Prostate gland (tissue), 2 donors: ENCODE data around the gene ESR1. TPM values are rescaled to one million over a fixed set of nuclear protein-coding genes. Genes with fewer than 3 reads are reported as not detected.

ENCODE experiments used
- DNase-seq: peaks from one replicate; pipeline ENCODE4 v3.0.0-alpha.2; 2019; ENCODE audit warnings: low spot score
- H3K27ac ChIP-seq, 2 donors: fragments of 200-600 bp; sonication (generic); 2 replicates each; pipeline ENCODE4 v1.5.1; 2017 to 2019
- H3K27me3 ChIP-seq: fragments of 200-600 bp; sonication (generic); replicated peaks from 2 replicates; pipeline ENCODE4 v1.5.1; 2019; ENCODE audit not compliant: insufficient read depth
- H3K36me3 ChIP-seq, 2 donors: fragments of 200-600 bp; sonication (generic); 1 replicate in 1 of 2; 2 replicates in 1 of 2; pipeline versions ENCODE4 v1.5.1 to v1.8.1; 2017 to 2019
- H3K4me1 ChIP-seq: fragments of 200-600 bp; sonication (generic); replicated peaks from 2 replicates; pipeline ENCODE4 v1.5.1; 2019
- H3K4me3 ChIP-seq, 2 donors: fragments of 200-600 bp; sonication (generic); 2 replicates each; pipeline ENCODE4 v1.5.1; 2017 to 2019
- H3K9me3 ChIP-seq: fragments of 200-600 bp; sonication (generic); 2 replicates; pipeline ENCODE4 v1.5.1; 2017
- POLR2A ChIP-seq: fragments of 450-650 bp; IDR thresholded peaks from one replicate; pipeline ENCODE4 v1.6.1; 2016; ENCODE audit warnings: antibody characterized with exemption, mild to moderate bottlenecking
- POLR2AphosphoS5 ChIP-seq: sonication (generic); formaldehyde crosslinking; IDR thresholded peaks from one replicate; pipeline ENCODE4 v1.6.1; 2017; ENCODE audit warnings: antibody characterized with exemption
- WGBS: methylation state at CpG from one replicate; pipeline ENCODE4 v1.1.5; 2018; 5-methylcytosine and 5-hydroxymethylcytosine counted together
- intact Hi-C: fragments of 100-400 bp; cut with DNase I; formaldehyde crosslinking; loops from one replicate; pipeline ENCODE4 v1.14.2; 2022
- total RNA-seq, 2 donors: library from RNA; depleted of rRNA; stranded (reverse); fragments of >200 nt; gene quantifications; one replicate each; pipeline ENCODE4 v1.1.0, GENCODE V29; 2016
- TF ChIP-seq, protein P1 (sequence below), 4 experiments: fragments of 200-600 bp in 2 of 4; fragments of 450-650 bp in 2 of 4; sonication (generic) in 2 of 4; IDR thresholded peaks; 1 replicate in 3 of 4; 2 replicates in 1 of 4; pipeline ENCODE4 v1.5.1; 2016 to 2019; ENCODE audit warnings: antibody characterized with exemption in 4 of 4, mild to moderate bottlenecking in 2 of 4, moderate library complexity in 2 of 4

The ESR1 gene
- total RNA-seq, 2 donors from 2014 or later: 2.3 to 5.6 TPM

DNA sequence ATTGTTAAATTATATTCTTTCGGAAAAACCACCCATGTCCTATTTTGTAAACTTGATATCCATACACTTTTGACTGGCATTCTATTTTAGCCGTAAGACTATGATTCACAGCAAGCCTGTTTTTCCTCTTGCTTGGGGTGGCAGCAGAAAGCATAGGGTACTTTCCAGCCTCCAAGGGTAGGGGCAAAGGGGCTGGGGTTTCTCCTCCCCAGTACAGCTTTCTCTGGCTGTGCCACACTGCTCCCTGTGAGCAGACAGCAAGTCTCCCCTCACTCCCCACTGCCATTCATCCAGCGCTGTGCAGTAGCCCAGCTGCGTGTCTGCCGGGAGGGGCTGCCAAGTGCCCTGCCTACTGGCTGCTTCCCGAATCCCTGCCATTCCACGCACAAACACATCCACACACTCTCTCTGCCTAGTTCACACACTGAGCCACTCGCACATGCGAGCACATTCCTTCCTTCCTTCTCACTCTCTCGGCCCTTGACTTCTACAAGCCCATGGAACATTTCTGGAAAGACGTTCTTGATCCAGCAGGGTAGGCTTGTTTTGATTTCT lies 2.1 kb upstream of the ESR1 start:
- Histone ChIP-seq H3K27me3 (peaks cover 5% of the 10 kb centered on the region), H3K4me1 (no peaks in the 10 kb centered on the region), H3K9me3 (no peaks in the 10 kb centered on the region), H3K36me3 (no peaks in the 10 kb centered on the region), H3K27ac (no peak overlapping the region), H3K4me3 (no peak overlapping the region)
- WGBS: 24% methylated on average over 11 of the region's 11 CpGs
- no peak for DNase-seq
- TF ChIP-seq, protein P1, sequence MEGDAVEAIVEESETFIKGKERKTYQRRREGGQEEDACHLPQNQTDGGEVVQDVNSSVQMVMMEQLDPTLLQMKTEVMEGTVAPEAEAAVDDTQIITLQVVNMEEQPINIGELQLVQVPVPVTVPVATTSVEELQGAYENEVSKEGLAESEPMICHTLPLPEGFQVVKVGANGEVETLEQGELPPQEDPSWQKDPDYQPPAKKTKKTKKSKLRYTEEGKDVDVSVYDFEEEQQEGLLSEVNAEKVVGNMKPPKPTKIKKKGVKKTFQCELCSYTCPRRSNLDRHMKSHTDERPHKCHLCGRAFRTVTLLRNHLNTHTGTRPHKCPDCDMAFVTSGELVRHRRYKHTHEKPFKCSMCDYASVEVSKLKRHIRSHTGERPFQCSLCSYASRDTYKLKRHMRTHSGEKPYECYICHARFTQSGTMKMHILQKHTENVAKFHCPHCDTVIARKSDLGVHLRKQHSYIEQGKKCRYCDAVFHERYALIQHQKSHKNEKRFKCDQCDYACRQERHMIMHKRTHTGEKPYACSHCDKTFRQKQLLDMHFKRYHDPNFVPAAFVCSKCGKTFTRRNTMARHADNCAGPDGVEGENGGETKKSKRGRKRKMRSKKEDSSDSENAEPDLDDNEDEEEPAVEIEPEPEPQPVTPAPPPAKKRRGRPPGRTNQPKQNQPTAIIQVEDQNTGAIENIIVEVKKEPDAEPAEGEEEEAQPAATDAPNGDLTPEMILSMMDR (IDR thresholded peaks at IDR 0.05): no peak
- TF ChIP-seq POLR2AphosphoS5: no peak
- TF ChIP-seq POLR2A: no peak
- intact Hi-C loops: no loop called here

DNA sequence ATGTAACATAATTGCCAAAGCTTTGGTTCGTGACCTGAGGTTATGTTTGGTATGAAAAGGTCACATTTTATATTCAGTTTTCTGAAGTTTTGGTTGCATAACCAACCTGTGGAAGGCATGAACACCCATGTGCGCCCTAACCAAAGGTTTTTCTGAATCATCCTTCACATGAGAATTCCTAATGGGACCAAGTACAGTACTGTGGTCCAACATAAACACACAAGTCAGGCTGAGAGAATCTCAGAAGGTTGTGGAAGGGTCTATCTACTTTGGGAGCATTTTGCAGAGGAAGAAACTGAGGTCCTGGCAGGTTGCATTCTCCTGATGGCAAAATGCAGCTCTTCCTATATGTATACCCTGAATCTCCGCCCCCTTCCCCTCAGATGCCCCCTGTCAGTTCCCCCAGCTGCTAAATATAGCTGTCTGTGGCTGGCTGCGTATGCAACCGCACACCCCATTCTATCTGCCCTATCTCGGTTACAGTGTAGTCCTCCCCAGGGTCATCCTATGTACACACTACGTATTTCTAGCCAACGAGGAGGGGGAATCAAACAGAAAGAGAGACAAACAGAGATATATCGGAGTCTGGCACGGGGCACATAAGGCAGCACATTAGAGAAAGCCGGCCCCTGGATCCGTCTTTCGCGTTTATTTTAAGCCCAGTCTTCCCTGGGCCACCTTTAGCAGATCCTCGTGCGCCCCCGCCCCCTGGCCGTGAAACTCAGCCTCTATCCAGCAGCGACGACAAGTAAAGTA lies 547 bp upstream of the ESR1 start:
- Histone ChIP-seq H3K27me3 (peaks cover 5% of the 10 kb centered on the region), H3K4me3 (peak overlapping the region; percentile 24 to 37), H3K36me3 (no peaks in the 10 kb centered on the region), H3K4me1 (no peaks in the 10 kb centered on the region), H3K9me3 (no peaks in the 10 kb centered on the region), H3K27ac (peak overlapping the region; percentile 55 to 57)
- intact Hi-C loops: no loop called here
- DNase-seq: no peak
- WGBS: 17% methylated on average over 20 of the region's 20 CpGs
- TF ChIP-seq POLR2A: no peak
- peak; percentile 21 for TF ChIP-seq POLR2AphosphoS5

- no peaks in the 10 kb centered on the region for H3K36me3 ChIP-seq
- DNase-seq: no peak
- H3K27me3 ChIP-seq: peaks cover 5% of the 10 kb centered on the region
- H3K4me1 ChIP-seq: no peaks in the 10 kb centered on the region
- intact Hi-C loops: no loop called here
- H3K4me3 ChIP-seq: peak overlapping the region; percentile 24 to 37
- TF ChIP-seq POLR2A: no peak
- no peak for TF ChIP-seq POLR2AphosphoS5
- TF ChIP-seq, protein P1 (IDR thresholded peaks at IDR 0.05): no peak
- 8% methylated on average over 60 of the region's 60 CpGs for WGBS
- H3K27ac ChIP-seq: peak overlapping the region; percentile 55 to 57
- H3K9me3 ChIP-seq: no peaks in the 10 kb centered on the region
Observed at GRCh38 chr6:151808371-151809241, 1.1 kb downstream of the ESR1 start.

- Histone ChIP-seq H3K9me3 (no peaks in the 10 kb centered on the region), H3K36me3 (no peaks in the 10 kb centered on the region), H3K27me3 (peaks cover 5% of the 10 kb centered on the region), H3K27ac (no peak overlapping the region), H3K4me1 (no peaks in the 10 kb centered on the region), H3K4me3 (no peak overlapping the region)
- WGBS: 56% methylated on average over 2 of the region's 2 CpGs
- intact Hi-C loops: no loop called here
- TF ChIP-seq, protein P1 (IDR thresholded peaks at IDR 0.05): no peak
- no peak for TF ChIP-seq POLR2AphosphoS5
- no peak for TF ChIP-seq POLR2A
- DNase-seq: no peak
Observed at GRCh38 chr6:151811081-151811480, 3.6 kb downstream of the ESR1 start.

DNA sequence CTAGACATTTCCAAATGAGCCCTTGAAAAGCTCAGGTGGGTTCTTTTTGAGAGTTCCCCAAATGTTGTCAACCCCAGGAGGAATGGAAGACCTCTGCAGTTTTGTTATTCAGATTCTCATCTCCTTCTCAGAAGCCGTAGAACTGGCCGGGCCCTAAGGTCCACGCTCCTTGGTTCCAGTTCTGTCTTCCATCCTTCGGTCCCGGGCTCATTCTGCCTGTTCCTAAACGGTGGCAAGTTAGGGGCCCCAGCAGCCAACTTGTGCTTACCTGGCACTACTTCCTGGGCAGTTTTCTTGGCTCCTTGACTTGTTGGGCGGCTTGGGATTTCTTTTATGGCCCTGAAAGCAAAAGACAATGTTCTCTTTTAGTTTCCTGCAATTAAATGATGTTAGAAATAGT lies 6.4 kb downstream of the ESR1 start:
- no peak for DNase-seq
- intact Hi-C loops: no loop called here
- H3K36me3 ChIP-seq: no peaks in the 10 kb centered on the region
- H3K4me1 ChIP-seq: no peaks in the 10 kb centered on the region
- no peak overlapping the region for H3K27ac ChIP-seq
- no peaks in the 10 kb centered on the region for H3K9me3 ChIP-seq
- H3K27me3 ChIP-seq: no peaks in the 10 kb centered on the region
- no peak overlapping the region for H3K4me3 ChIP-seq
- WGBS: 77% methylated on average over 7 of the region's 7 CpGs
- TF ChIP-seq POLR2AphosphoS5 (no peak), POLR2A (no peak)
- TF ChIP-seq, protein P1 (IDR thresholded peaks at IDR 0.05): no peak
